Omental fat pad (tissue), 4 donors: ENCODE measurements around the gene CLK4. TPM values are rescaled to one million over a fixed set of nuclear protein-coding genes. Genes with fewer than 3 reads are reported as not detected.

Experiments
- ATAC-seq: fragments of 150-250 bp; one replicate; pipeline ENCODE4 v1.9.1; 2016; ENCODE audit warnings: mild to moderate bottlenecking, moderate library complexity; ENCODE audit not compliant: low FRiP score
- DNase-seq: peaks from one replicate; pipeline ENCODE4 v3.0.0-alpha.2; 2019; ENCODE audit warnings: low spot score
- CTCF ChIP-seq, 3 donors: fragments of 450-650 bp; IDR thresholded peaks; one replicate each; pipeline ENCODE4 v1.5.1; 2016 to 2017; ENCODE audit warnings: antibody characterized with exemption in 3 of 3, mild to moderate bottlenecking in 3 of 3, moderate library complexity in 2 of 3
- total RNA-seq, 4 donors: library from RNA; depleted of rRNA; stranded (reverse); fragments of >200 nt; gene quantifications; one replicate each; pipeline ENCODE4 v1.1.0, GENCODE V29; 2016

The CLK4 gene
- total RNA-seq, 4 donors from 2014 or later = 18.4 to 62.6 (median 34.6) TPM

GRCh38 chr5:178569485-178569884 lies 57.4 kb downstream of the CLK4 start:
- ATAC-seq (no peak), DNase-seq (no peak)
- TF ChIP-seq CTCF (IDR thresholded peaks at IDR 0.05) = no peak

GRCh38 chr5:178564811-178565550 lies 61.9 kb downstream of the CLK4 start:
- ATAC-seq (no peak), DNase-seq (no peak)
- TF ChIP-seq CTCF (IDR thresholded peaks at IDR 0.05) = no peak

GRCh38 chr5:178564397-178564796 lies 62.5 kb downstream of the CLK4 start:
- no peak for TF ChIP-seq CTCF (IDR thresholded peaks at IDR 0.05)
- no peak for DNase-seq
- no peak for ATAC-seq

- ATAC-seq = no peak
- no peak for DNase-seq
- TF ChIP-seq CTCF (IDR thresholded peaks at IDR 0.05) = no peak
These were observed 63.2 kb downstream of the CLK4 start for GRCh38 chr5:178563621-178564020.

- no peak for ATAC-seq
- no peak for TF ChIP-seq CTCF (IDR thresholded peaks at IDR 0.05)
- DNase-seq = no peak
These were observed 65.0 kb downstream of the CLK4 start for GRCh38 chr5:178561746-178562264.

- no peak for TF ChIP-seq CTCF (IDR thresholded peaks at IDR 0.05)
- DNase-seq = no peak
- no peak for ATAC-seq
These were observed 65.9 kb downstream of the CLK4 start for GRCh38 chr5:178560911-178561310.

GRCh38 chr5:178557416-178557815 lies 69.4 kb downstream of the CLK4 start:
- TF ChIP-seq CTCF (IDR thresholded peaks at IDR 0.05) = no peak
- ATAC-seq = no peak
- no peak for DNase-seq
